ENCODE measurements around the gene ZBTB32.
A peak's percentile ranks its signal among the peaks of the same experiment; 100 is the strongest.

GRCh38 chr19:35755550-35756376 is 51.4 kb downstream of the ZBTB32 start:
- no peak for TF ChIP-seq CTCF (IDR thresholded peaks at IDR 0.05)
- peak; percentile 49 for TF ChIP-seq POLR2A (IDR thresholded peaks at IDR 0.05)

Data from ovary (tissue), 3 donors.